GM18868 (cell line): ENCODE results near the gene OR2T27.
"Not testable (repeated sequence)": the region's sequence is repeated elsewhere in the genome, so short reads cannot be mapped to it uniquely, and the experiment has no call there.

Source experiments
- ATAC-seq: cut with Tn5 transposase; IDR thresholded peaks from one replicate; pipeline ENCODE4 v1.9.1; 2021; ENCODE audit warnings: mild to moderate bottlenecking, moderate library complexity; ENCODE audit not compliant: unreplicated experiment

The OR2T27 gene

DNA sequence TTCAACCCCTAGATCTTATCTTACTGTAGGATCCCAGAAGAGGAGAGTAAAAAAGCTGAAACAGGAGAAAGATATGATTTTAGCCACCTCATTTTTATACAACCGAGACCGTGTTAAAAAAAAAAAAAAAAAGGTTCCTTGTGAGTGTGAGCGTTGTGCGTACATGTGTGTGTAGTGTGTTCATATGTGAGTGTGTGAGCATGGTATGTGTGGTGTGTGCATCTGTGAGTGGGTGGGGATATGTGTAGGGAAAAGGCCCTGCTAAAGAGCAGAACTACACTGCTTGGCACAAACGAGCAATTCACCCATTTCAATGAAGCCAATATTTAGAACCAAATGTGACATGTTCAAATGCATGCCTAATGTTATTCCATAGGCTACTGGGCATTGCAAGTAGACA is 13.7 kb downstream of the OR2T27 start:
- ATAC-seq = peak; percentile 2

DNA sequence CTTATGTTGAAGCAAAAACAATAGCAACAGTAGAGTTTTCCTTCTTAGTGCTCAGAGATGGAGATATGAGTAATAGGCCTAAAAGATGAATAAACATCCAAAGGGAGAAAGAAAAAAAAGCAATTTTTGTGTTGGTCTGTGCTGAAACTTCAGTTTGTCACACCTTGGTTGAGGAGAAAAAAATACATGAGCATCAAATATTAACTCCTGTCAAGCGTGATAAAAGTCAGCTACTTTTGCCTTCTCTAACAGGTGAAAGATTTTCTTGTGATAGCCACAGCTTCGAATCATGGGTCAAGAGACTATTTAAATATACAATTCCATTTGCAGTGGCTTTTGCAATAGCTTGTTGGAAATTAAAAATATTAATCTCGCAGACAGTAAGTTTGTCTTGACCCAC is 14.4 kb downstream of the OR2T27 start:
- ATAC-seq = peak; percentile 40

DNA sequence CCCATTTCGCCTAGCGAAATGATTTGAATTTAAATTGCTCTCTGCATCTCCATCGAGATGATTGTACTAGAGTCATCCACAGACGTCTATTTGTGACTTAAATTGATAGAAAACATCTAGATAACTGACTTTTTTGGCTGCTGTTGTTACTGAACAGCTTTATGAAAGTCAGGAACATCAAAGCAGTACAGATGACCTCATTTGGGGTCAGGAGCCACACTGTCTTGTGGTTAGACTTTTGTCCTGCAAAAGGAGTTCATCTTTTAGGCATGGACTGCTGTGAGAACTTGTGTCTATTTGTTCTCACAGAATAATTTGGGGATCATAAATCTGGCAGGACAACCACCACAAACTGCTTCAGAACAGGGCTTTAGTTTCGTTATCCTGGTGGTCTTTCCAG is 15.7 kb downstream of the OR2T27 start:
- not testable (repeated sequence) for ATAC-seq

DNA sequence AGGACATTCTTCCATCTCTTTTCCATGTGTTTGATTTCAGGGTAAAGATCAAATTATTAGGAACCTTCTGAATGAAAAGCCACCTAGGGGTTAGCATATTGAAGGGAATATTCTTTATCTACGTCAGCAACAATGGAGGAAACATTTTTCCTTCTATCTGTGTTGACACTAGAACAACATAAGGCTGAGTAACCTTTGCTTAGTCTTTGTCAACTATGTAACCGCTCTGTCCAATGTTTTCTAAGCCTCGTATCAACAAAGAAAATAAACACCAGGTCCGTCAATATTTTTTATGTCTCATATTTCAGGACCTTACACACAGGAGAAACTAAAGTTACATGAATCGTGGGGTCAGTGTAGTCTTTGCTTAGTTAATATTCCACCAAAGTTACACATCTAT is 18.7 kb downstream of the OR2T27 start:
- ATAC-seq = not testable (repeated sequence)

DNA sequence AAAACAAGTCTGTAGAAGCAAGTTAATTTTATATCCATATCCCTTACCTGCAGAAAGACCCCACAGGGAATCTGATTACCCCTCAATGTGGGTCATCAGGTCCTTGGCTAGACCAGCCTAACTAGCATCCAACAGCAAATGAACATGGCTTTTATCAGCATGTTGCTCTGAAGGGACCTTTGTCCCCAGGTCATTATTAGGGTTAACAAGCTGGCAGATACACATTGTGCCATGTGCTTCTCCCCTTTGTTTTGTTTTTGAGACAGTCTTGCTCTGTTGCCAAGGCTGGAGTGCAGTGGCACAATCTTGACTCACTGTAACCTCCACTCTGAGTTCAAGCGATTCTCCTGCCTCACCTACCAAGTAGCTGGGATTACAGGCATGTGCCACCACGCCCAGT is 20.3 kb downstream of the OR2T27 start, which contains the start of gene OR2T11:
Gene OR2T11, minus strand, starts transcription at position 101 of the 400 bp plus-strand sequence. CDS start 7,963 bp downstream, outside the sequence.
- not testable (repeated sequence) for ATAC-seq

DNA sequence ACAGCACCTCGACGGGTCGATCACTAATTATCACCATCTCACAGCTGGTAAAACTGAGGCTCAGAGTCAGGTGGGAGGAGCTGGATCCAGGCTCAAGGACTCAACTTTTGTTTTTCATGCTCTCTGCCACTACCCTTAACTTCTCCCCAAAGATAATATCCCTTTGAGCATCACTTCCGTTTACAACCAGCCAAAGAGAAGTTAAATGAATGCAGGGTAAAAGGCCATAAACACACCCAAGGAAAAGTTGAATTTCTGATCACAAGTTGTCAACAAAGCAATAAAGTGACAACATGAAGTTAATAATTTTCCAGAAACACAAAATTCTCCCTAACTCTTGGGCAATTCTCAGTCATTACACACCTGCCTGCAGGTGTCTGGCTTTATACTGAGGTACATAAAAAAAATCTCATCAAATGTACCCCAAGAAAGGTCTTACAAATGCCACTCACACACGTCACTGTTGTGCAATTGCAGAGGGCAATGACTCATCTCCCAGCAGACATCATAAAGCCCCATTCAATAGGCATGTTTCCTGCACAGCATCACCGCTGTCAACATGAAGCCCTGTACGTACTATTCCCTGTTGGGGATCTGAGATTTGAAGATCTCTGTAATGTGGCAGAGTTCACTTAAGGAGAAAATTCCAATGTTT is 23.8 kb downstream of the OR2T27 start:
- no peak for ATAC-seq

DNA sequence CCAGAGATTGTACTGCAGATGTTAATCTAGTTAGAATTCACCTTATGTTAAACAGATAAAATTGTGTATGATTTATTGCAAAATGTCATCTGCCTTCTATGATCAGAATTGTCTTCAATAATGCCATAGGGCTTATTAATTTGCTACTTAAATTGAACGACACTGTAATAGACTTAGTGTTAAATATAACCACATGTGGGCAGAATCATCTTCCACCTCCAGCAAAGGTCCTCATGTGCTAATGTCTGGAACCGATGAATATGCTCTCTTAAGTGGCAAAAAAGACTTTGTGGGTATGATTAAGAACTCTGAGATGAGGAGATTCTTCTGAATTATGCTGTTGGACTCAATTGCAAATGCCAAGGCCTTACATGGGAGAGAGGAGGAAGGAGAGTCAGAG is 24.8 kb downstream of the OR2T27 start:
- no peak for ATAC-seq

DNA sequence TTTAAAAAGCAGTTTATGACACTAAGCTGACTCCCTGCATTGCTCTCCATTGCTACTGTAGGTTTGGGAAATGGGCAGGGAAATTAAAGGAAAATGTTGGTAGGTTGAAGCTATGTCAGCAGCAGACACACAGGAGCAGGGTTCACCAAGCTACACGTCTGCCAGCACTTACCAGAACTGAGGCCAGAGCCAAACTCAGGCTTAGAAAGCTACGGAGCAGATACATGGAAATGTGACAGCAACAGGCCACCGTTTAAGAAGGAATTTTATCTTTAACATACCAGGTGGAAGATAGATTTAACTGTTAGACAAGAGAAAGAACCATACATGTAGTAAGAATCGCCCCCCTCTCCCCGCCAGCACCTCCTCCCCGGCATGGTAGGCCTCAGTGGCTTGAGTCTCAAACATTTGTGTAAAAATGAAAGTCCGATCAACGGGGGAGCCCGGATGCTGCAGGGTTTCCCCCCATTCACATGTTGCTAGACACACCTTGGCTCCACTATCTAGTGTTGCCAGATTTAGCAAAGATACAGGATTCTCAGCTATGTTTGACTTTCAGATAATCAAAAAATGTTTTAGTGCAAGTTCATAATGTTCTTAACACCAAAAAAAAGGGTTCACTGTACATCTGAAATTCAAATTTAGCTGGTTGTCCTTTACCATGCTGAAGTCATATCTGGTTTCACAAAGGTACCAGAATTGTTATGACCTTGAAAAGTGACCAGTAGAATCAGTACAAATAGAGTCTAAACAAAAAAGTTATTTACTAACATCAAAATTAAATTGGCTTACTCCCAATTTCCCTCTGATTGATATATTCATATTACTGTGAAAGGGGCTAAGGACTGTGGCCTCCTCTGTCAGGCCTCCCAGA is 27.1 kb downstream of the OR2T27 start:
- peak; percentile 99 for ATAC-seq

DNA sequence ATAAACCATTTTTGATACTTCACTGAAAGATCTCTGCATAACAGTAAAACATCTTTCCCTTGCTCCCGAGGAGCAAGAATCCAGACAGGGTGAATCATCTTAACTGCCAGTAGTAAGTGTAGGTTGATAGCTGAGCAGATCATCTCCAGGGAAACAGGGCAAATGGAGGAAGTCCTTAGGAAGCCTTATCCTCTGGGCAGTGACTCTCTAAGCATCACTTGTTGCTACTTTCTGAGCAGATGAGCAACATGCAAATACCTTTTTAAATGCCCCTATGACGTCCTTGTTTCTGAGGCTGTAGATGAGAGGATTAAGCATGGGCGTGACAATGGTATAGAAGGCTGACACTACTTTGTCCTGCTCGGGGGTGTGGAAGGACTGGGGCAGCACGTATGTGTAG is 29.4 kb downstream of the OR2T27 start:
- ATAC-seq = no peak

DNA sequence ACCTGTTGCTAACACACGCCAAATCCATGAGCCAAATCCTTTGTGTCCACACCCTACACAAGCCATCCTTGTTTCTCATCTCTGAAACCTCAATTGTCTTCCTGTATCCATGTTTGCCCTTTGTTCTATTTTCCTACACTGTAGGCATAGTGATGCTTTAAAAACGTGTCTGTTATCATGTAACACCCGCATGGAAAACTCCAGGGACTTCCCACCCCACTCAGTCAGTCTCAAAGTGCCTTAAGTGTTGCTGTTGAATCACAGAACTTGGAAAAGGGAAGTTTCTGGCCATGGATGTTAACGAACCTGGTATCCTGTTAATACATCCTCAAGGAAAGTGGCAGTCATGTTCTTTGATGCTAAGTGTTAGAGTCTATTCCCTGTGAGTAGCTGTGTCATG is 30.2 kb downstream of the OR2T27 start:
- ATAC-seq = no peak

DNA sequence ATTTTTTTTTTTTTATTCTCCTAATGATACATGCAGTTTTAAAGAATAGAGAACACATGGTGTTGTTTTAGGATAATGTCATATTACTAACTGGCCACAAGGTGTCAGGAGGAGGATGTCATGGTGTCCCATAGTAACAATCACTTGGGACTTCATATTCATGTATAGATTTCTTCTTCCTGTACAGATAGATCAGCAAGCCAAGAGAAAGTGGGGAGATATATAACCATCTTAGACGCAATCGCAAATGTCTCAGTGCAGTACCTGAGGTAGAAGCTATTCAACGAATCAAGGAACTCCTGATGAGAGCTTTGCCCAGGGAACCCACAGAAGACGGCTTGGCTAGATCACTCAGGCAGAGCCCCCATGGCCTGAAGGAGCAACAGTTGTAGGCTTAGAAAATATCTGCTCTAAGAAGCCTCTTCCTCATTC is 32.7 kb downstream of the OR2T27 start:
- ATAC-seq = peak; percentile 91

DNA sequence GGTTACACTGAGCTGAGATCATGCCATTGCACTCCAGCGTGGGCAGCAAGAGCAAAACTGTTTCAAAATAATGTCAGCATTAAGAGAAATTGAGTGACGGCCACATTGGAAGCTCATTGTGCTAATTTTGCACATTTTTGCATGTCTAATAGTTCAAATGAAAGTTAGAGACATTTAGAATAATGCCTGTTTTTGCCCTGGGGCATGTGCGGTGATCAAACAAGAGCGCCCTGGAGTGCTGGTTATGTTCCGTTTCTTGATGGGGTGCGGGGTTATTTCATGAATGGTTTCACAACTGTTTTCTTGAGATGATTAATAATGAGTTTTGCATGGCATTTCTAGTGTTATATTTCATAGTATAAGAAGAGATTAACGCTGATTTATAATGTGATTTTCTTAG is 33.6 kb downstream of the OR2T27 start:
- ATAC-seq = no peak

DNA sequence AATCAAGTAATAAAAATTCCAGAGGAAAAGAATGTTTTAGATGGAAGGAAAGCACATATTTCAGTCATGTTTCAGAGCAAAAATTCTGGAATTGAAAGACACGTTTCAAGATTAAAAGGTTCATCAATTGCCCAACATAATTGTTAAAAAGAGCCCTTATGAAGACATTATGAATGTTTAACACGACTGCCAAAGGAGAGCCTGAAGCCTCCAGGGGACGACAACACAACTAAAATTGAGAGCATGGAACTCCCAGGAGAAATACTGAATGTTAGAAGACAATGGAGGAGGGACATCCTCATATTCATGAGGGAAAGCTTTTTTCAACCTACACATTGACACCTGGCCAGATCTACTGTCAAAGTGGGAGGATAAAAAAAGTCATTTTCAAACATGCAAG is 36.5 kb downstream of the OR2T27 start:
- ATAC-seq = no peak

DNA sequence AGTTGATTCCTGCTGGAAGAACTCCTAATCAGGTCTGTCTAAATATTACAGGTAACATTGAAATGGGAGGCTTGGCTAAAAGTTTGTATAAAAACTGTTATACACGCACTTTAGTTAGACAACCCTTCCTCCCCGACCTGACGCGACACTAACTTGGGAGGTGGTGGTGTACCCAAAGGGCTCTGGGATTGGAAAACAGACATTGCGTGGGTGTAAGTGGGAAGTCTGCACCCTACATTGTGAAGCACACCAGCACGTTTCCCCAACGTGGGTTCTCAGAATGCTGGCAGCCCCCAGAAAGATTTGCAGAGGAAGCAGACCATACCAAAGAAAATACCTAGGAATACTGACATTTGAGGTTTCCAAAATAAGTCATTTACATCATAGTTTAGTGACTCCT is 37.2 kb downstream of the OR2T27 start:
- no peak for ATAC-seq

DNA sequence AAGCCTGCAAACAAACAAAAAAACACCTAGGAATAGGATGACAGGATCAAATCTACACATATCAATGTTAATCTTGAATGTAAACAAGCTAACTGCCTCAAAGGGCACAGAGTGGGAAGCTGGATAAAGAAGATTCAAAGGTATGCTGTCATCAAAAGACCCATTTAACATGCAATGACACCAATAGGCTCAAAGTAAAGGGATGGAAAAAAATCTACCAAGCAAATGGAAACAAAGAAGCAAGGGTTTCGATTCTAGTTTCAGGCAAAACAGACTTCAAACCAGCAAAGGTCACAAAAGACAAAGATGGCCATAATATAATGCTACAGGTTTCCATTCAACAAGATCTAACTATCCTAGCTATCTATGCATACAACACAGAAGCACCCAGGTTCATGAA is 41.6 kb downstream of the OR2T27 start:
- ATAC-seq = no peak

DNA sequence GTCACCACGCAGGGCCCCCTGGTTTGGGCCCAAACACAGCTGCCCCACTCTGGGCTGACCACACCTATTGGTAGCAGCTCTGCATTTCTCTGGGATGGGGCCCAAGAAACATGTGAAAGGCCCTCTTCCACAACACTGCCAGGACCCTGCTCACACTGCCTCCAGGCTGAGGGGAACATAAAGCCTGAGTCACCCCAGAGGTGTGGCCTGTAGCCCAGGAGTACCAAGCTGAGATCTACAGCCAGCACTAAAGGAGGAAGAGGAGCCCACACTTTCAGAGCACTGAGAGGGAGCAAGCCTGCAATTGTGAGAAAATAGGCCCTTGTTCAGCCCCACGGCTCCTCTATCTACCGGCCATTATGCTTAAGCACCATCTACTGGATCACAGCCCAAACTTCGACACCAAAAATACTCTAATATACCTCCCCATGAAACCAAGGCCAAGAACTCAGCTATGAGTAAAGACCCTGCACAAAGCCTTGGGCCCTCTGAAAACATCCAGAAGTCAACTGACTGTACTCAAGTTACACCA is 43.4 kb downstream of the OR2T27 start:
- no peak for ATAC-seq

DNA sequence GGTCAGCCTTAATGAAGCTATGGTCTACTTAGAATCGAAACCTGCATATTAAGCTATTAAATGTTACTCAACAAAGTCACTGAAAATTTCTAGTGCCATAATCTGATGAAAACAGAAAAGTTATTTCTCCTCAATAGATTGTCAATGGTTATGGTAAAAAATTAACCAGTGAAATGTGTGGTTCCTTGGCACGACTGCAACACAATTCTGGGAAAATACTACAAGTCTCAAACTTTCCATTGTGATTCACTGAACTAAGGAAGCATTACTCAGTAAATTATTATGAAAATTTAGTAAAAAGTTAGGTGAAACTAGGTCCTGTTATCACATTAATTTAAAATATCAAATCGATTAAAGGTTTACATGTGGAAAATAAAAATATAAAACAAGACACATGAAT is 45.0 kb downstream of the OR2T27 start:
- ATAC-seq = no peak
